Effector memory CD8-positive, alpha-beta T cell (primary cell): ENCODE measurements around the gene FAT4.

ENCODE experiments used
- ATAC-seq: fragments of 150-1000 bp; cut with Tn5 transposase; replicated peaks from 2 replicates; pipeline ENCODE4 v1.10.0; 2021; ENCODE audit warnings: mild to moderate bottlenecking, moderate library complexity
- DNase-seq, 3 experiments: peaks; one replicate each; pipeline ENCODE4 v3.0.0; 2021
- H3K27ac Mint-ChIP-seq, 2 donors: one replicate each; pipeline ENCODE4 v1.8.0; 2022; ENCODE audit warnings: mild to moderate bottlenecking in 2 of 2, mixed read lengths in 2 of 2, moderate library complexity in 2 of 2
- H3K27me3 Mint-ChIP-seq, 2 donors: one replicate each; pipeline ENCODE4 v1.8.0; 2022; ENCODE audit warnings: mixed read lengths in 2 of 2
- H3K36me3 Mint-ChIP-seq: one replicate; pipeline ENCODE4 v1.8.0; 2022; ENCODE audit warnings: mild to moderate bottlenecking, moderate library complexity, mixed read lengths; ENCODE audit not compliant: insufficient read depth
- H3K4me1 Mint-ChIP-seq, 2 donors: one replicate each; pipeline ENCODE4 v1.8.0; 2022; ENCODE audit warnings: low read depth in 2 of 2, mixed read lengths in 2 of 2
- H3K4me3 Mint-ChIP-seq, 2 donors: one replicate each; pipeline ENCODE4 v1.8.0; 2022; ENCODE audit warnings: mild to moderate bottlenecking in 2 of 2, mixed read lengths in 2 of 2, moderate library complexity in 2 of 2
- H3K9me3 Mint-ChIP-seq, 2 donors: one replicate each; pipeline ENCODE4 v1.8.0; 2022; ENCODE audit warnings: mixed read lengths in 2 of 2
- total RNA-seq, 9 experiments: gene quantifications; one replicate each; lab custom pipeline; 2026; lab: John Stamatoyannopoulos, UW

FAT4 gene, protein sequence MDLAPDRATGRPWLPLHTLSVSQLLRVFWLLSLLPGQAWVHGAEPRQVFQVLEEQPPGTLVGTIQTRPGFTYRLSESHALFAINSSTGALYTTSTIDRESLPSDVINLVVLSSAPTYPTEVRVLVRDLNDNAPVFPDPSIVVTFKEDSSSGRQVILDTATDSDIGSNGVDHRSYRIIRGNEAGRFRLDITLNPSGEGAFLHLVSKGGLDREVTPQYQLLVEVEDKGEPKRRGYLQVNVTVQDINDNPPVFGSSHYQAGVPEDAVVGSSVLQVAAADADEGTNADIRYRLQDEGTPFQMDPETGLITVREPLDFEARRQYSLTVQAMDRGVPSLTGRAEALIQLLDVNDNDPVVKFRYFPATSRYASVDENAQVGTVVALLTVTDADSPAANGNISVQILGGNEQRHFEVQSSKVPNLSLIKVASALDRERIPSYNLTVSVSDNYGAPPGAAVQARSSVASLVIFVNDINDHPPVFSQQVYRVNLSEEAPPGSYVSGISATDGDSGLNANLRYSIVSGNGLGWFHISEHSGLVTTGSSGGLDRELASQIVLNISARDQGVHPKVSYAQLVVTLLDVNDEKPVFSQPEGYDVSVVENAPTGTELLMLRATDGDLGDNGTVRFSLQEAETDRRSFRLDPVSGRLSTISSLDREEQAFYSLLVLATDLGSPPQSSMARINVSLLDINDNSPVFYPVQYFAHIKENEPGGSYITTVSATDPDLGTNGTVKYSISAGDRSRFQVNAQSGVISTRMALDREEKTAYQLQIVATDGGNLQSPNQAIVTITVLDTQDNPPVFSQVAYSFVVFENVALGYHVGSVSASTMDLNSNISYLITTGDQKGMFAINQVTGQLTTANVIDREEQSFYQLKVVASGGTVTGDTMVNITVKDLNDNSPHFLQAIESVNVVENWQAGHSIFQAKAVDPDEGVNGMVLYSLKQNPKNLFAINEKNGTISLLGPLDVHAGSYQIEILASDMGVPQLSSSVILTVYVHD (N-terminal part only)
- 0 to 3.2 (median 0.10) reads per million in 9 experiments for total RNA-seq

DNA sequence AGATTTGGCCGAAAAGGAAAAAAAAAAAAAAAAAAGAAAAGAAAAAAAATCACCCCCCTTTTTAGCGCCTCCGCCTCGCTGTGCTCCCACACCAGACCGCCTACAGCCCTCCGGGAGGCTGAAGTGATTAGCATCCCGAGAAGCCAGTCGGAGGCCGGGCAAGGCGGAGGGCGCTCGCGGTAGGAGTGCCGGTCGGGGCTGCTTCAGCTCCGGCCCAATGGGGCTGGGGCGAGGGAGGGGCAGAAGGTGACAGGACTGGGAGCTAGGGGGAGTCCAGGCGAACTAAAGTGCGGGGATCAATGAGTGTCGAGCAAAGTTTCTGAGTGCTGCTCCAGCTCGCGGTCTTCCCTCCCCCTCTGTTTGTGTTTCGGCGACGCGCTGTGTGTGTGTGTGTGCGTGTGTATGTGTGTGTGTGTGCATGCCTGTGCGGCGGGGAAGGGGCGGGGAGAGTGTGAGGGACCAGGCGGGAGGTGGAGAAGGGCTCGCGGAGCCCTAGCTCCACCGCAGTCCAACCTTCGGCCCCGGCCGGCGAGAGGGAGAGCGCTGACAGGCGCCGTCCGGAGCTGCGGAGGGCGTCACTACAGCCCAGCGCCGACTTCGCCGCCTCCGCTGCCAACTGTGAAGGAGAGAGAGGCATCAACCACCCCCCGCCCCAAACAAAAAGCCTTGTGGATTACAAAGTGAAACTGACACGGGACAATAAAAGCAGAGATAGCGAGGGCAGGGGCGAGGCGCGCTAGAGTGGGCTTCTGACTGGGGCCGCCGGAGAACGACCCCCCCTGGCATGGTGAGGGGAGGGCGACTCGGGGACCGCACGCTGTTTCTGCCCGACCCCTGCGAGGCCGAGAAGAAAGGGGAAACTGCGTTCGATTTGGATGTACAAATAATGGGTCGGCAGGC is at the start of gene FAT4:
FAT4 (plus strand) TSS at position 280 of the 900 bp plus-strand sequence. CDS start 1,457 bp downstream, outside the sequence.
- DNase-seq (no peak), ATAC-seq (peak; percentile 65)
- Mint-ChIP-seq H3K27me3 (peaks cover 28 to 62% of the 10 kb centered on the region in 2 donors), H3K4me3 (peak within 1 kb of the TSS; percentile 77 to 81), H3K4me1 (peaks cover 12 to 23% of the 10 kb centered on the region in 2 donors), H3K27ac (peak within 1 kb of the TSS in 1 of 2 donors; percentile 32), H3K36me3 (peaks cover 4% of the 10 kb centered on the region), H3K9me3 (no peaks in the 10 kb centered on the region)

DNA sequence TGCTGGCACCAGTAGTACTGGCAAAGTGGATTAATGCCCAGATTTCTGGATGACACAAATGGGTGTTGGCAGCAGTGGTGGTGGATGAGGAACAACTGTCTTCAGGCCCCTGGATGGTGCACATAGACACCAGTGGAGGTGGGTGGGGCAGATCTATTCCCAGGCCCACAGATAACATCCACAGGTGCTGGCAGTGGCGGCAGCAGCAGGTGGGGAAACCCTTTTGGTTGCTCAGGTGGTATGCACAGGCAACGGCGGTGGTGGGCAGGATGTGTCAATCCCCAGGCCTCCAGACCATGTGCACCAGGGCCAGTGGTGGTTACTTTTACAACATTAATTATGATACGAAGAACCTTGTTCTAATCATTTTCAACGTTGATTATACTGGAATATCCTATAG is 48.9 kb upstream of the FAT4 start:
- ATAC-seq (no peak), DNase-seq (no peak)
- Mint-ChIP-seq H3K27me3 (no peaks in the 10 kb centered on the region), H3K9me3 (peaks cover 0 to 2% of the 10 kb centered on the region in 2 donors), H3K4me3 (no peak overlapping the region), H3K4me1 (no peaks in the 10 kb centered on the region), H3K36me3 (peaks cover 3% of the 10 kb centered on the region), H3K27ac (no peak overlapping the region)

DNA sequence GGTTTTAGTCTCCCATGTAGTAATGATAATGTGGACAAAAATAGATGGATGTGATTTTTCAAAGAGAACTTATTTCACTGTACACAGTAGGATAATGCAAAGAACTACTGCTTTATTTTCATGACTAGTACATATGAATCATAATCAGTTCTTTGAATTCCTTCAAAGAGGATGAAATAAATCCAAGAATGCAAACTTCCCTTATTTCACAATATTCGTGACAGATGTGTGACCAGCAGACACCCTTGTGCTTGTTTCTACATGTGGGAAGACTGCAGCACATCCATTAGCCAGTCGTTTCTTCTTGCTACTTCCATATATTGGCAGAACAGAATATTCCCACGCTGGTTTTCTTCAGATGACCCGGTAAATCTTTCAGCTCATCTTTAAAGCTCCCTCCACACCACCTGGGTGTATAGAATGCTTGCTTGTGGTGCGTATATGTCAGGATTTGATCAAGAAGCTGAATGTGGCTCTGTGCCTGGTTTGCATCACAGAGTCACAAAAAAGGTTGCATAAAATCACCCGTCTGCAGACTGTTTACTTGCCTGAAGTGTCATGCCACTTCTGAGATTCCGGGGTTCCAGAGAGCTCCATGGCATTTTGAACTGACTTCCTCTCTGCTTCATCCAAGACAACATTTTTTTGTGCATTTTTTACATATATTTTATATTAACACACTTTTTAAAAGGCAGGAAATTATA is 47.7 kb upstream of the FAT4 start:
- Mint-ChIP-seq H3K9me3 (peaks cover 0 to 4% of the 10 kb centered on the region in 2 donors), H3K36me3 (peaks cover 3% of the 10 kb centered on the region), H3K4me1 (no peaks in the 10 kb centered on the region), H3K27ac (no peak overlapping the region), H3K27me3 (no peaks in the 10 kb centered on the region), H3K4me3 (no peak overlapping the region)
- no peak for ATAC-seq
- no peak for DNase-seq

DNA sequence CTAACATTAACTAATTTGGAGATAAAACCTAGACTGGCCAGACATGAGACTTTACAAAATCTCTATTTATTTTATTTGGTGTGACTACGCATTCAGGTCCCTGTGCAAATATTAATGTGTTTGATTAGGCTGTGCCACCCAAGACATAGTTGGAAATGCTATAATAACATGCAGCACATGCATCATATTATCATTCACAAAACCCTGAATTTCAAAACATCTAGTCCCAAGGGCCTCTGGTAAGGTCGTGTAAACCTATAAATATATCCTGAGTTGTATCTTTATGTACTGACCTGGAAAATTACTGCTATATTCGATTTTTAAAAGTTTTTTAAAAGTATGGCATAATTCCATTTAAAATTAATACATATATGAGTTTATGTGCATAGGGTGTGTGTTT is 47.1 kb upstream of the FAT4 start:
- H3K27me3 Mint-ChIP-seq: no peaks in the 10 kb centered on the region
- H3K9me3 Mint-ChIP-seq: peaks cover 0 to 7% of the 10 kb centered on the region in 2 donors
- H3K4me3 Mint-ChIP-seq: no peak overlapping the region
- H3K27ac Mint-ChIP-seq: no peak overlapping the region
- DNase-seq: no peak
- H3K4me1 Mint-ChIP-seq: no peaks in the 10 kb centered on the region
- H3K36me3 Mint-ChIP-seq: peaks cover 3% of the 10 kb centered on the region
- no peak for ATAC-seq

DNA sequence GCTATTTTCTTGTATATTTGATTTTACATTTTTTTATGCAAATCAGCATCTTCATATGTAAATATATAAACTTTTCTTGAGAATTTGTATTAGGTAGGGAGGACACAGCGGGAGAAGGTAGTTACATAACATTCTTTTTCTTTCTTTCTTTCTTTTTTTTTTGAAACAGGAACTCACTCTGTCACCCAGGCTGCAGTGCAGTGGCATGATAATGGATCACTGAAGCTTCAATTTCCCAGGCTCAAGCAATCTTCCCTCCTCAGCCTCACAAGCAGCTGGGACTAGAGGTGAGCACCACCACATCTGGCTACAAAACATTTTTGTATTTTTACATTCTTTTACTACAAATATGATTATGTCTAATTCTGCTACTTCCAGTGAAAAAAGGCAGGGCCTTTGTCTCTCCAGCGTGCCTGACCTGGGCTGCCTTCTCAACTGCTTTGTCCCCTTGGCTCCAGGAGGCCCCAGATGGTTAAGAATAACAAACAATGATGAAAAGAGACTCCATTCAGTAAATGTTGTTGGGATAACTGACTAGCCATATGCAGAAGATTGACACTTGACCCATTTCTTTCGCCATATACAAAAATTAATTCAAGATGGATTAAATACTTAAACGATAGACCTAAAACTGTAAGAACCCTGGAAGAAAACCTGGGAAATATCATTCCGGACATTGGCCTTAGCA is 46.5 kb upstream of the FAT4 start:
- Mint-ChIP-seq H3K4me3 (no peak overlapping the region), H3K27ac (no peak overlapping the region), H3K27me3 (no peaks in the 10 kb centered on the region), H3K36me3 (peaks cover 3% of the 10 kb centered on the region), H3K9me3 (peaks cover 0 to 7% of the 10 kb centered on the region in 2 donors), H3K4me1 (no peaks in the 10 kb centered on the region)
- DNase-seq (no peak), ATAC-seq (no peak)

DNA sequence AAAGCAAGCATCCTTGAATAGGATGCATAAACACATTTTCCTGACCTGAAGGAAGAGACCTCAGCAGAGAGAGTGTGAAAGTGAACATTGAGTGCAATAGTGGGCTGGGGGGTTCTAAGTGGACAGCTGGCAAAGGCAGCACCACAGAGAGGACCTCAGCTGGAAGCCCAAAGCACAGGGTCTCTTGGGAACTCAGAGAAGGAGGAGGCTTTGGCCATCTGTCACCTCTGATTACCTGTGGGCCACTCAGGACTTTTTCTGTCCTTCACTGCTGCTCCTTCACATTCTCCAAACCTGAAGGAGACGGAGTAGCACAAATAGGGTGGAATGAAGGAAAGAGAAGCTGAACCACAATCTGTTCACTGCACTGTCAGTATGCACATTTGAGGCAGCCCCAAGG is 37.9 kb upstream of the FAT4 start:
- Mint-ChIP-seq H3K4me1 (no peaks in the 10 kb centered on the region), H3K36me3 (no peaks in the 10 kb centered on the region), H3K27me3 (no peaks in the 10 kb centered on the region), H3K27ac (no peak overlapping the region), H3K9me3 (peaks cover 4 to 7% of the 10 kb centered on the region in 2 donors), H3K4me3 (no peak overlapping the region)
- ATAC-seq (no peak), DNase-seq (no peak)

DNA sequence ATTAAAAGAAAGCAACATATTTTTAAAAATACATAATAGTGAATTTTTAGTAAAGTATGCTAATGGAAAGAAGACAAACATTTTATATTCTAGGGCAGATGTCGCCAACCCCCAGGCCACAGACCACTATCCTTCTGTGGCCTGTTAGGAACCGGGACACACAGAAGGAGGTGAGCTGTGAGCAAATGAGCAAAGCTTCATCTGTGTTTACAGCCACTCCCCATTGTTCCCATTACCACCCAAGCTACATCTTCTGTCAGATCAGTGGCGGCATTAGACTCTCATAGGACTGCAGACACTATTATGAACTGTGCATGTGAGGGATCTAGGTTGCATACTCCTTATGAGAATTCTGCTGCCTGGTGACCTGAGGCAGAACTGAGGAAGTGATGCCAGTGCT is 37.0 kb upstream of the FAT4 start:
- DNase-seq: no peak
- Mint-ChIP-seq H3K4me1 (no peaks in the 10 kb centered on the region), H3K4me3 (no peak overlapping the region), H3K27ac (no peak overlapping the region), H3K36me3 (no peaks in the 10 kb centered on the region), H3K27me3 (no peaks in the 10 kb centered on the region), H3K9me3 (peaks cover 3 to 4% of the 10 kb centered on the region in 2 donors)
- ATAC-seq: no peak

DNA sequence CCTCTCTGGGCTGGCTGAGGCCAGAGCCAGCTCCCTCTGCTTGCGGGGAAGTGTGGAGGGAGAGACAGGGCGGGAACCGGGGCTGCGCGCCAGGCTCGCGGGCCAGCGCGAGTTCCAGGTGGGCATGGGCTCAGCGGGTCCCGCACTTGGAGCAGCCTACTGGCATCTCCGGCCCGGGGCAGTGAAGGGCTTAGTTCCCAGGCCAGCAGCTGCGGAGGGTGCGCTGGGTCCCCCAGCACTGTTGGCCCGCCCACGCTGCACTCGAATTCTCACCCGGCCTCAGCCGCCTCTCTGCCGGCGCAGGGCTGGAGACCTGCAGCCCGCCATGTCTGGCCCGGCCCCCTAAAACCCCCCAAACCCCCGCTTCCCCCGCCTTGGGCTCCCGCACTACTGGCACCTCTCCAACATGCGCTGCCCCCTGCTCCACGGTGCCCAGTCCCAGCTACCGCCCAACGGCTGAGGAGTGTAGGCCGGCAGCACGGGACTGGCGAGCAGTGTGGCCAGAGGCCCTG is 33.8 kb upstream of the FAT4 start:
- ATAC-seq: no peak
- no peak for DNase-seq
- Mint-ChIP-seq H3K4me1 (no peaks in the 10 kb centered on the region), H3K4me3 (no peak overlapping the region), H3K27ac (no peak overlapping the region), H3K36me3 (no peaks in the 10 kb centered on the region), H3K9me3 (peaks cover 0 to 4% of the 10 kb centered on the region in 2 donors), H3K27me3 (no peaks in the 10 kb centered on the region)

DNA sequence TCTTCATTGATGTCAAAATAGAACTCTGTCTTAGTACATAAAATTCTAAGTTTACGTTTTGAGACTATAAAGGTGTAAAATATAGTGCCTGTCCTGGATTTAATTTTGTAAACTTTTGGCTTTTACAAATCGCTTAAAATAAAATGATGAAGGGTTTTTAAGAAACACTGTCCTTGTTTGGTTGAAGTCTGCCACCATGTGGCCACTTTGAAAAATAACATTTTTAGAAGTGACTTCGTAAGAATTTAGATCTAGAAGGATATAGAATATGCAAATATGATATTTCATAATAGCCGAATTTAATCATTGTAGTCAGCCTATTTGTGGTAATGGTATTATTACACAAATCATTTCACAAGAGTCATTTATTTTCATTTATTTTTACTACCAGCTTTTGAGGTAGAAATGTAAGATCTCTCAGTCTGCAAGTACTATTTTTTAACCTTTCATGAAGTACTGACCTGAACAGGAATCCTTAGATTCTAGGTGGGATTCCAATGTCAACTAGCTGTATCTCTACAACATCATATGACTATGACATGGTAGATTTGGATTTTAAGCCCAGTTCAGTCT is 31.0 kb upstream of the FAT4 start:
- no peak overlapping the region for H3K27ac Mint-ChIP-seq
- DNase-seq: no peak
- no peaks in the 10 kb centered on the region for H3K36me3 Mint-ChIP-seq
- no peak for ATAC-seq
- H3K27me3 Mint-ChIP-seq: no peaks in the 10 kb centered on the region
- H3K4me1 Mint-ChIP-seq: no peaks in the 10 kb centered on the region
- H3K4me3 Mint-ChIP-seq: no peak overlapping the region
- no peaks in the 10 kb centered on the region for H3K9me3 Mint-ChIP-seq

DNA sequence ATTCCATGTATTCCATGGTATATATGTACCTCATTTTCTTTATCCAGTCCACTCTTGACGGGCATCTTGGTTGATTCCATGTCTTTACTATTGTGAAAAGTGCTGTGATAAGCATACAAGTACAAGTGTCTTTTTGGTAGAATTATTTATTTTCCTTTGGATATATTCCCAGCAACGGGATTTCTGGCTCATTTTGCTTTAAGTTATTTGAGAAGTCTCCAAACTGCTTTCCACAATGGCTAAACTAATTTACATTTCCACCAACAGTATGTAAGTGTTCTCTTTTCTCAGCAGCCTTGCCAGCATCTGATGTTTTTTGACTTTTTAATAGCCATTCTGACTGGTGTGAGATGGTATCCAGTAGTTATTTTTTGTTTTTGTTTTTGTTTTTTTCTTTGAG is 17.6 kb upstream of the FAT4 start:
- no peak for ATAC-seq
- Mint-ChIP-seq H3K4me3 (no peak overlapping the region), H3K27me3 (no peaks in the 10 kb centered on the region), H3K4me1 (no peaks in the 10 kb centered on the region), H3K9me3 (peaks cover 7% of the 10 kb centered on the region in 2 donors), H3K36me3 (no peaks in the 10 kb centered on the region), H3K27ac (no peak overlapping the region)
- no peak for DNase-seq

DNA sequence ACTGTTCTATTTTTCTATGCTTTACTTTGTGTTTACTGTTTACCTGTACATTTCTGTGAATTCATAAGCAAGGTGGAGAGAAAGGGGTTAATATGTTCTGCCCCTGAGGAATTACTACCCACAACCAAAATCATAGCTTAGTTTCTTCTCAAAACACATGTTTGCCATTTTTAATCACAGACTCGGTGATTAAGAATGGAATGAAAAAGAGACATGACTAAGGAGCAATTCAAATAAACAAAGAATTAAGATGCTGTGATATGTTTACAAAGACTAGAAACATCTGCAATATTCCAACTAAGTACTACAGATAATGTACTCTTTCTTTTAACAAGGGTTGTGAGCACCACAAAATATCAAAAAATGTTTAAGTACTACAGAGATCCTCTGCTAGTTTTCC is 11.7 kb upstream of the FAT4 start:
- ATAC-seq (no peak), DNase-seq (no peak)
- Mint-ChIP-seq H3K27me3 (no peaks in the 10 kb centered on the region), H3K9me3 (peaks cover 0 to 1% of the 10 kb centered on the region in 2 donors), H3K4me3 (no peak overlapping the region), H3K27ac (no peak overlapping the region), H3K4me1 (no peaks in the 10 kb centered on the region), H3K36me3 (no peaks in the 10 kb centered on the region)
